WI38 (cell line): ENCODE measurements around the gene BMAL2.

ENCODE experiments used
- H3K4me3 ChIP-seq: 2 replicates; pipeline ENCODE4 v1.5.1; 2011; ENCODE audit warnings: low read depth, mild to moderate bottlenecking, control low read depth, low read length
- CTCF ChIP-seq: IDR thresholded peaks from 2 replicates; pipeline ENCODE4 v1.5.1; 2012; ENCODE audit warnings: low read depth, mild to moderate bottlenecking, control low read depth, low read length

The BMAL2 gene

DNA sequence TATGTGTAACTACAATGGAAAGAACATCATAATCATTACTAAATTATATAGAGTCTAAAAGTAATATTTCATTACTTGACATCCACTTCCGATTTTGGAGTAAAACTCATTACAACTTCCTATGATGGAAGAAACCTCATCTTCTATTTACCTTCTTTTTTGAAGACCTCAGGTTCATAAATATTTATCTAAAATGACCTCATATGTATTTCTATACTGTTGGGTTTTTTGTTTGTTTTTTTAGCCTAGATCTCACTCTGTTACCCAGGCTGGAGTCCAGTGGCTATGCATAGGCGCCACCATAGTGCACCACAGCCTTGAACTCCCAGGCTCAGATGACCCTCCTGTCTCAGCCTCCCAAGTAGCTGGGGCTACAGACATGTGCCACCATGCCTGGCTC is 39.9 kb upstream of the BMAL2 start:
- H3K4me3 ChIP-seq = no peak overlapping the region
- TF ChIP-seq CTCF = no peak

GRCh38 chr12:27293463-27293862 is 39.2 kb upstream of the BMAL2 start:
- TF ChIP-seq CTCF = no peak
- no peak overlapping the region for H3K4me3 ChIP-seq

- no peak overlapping the region for H3K4me3 ChIP-seq
- no peak for TF ChIP-seq CTCF
Measured at GRCh38 chr12:27296674-27297073, 36.0 kb upstream of the BMAL2 start.

DNA sequence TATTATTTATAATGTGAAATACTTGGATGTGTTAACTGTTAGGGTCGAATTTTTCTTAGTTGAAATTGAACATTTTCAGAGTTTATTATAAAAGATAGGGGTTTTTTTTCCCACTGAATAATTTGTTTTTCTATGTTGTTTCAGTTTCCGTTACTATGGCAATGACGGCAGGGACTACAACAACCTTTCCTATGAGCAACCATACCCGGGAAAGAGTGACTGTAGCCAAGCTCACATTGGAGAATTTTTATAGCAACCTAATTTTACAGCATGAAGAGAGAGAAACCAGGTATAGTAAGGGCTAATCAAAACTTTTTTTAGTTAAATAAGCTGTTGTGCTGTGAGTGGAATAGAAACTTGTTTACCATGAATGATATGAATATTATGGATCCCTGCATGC is 35.1 kb upstream of the BMAL2 start:
- no peak for TF ChIP-seq CTCF
- H3K4me3 ChIP-seq = no peak overlapping the region

DNA sequence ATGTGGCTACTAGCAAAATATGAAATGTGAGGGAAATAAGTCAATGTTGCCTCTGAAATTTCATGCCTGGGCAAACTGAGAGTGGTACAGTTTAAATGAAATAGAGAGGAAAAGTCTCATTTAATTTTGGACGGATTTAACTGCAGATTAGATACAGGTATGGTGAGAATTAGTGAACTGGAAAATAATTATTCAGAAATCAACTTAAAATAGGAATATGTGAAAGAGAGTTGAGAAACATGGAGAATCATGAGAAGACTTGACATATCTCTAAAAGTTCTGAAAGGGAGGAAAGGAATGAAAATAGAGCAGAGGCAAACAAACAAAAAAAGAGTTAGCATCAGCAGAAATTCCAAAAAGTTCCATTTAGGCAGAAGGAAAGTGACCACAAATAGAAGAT is 33.5 kb upstream of the BMAL2 start:
- no peak for TF ChIP-seq CTCF

DNA sequence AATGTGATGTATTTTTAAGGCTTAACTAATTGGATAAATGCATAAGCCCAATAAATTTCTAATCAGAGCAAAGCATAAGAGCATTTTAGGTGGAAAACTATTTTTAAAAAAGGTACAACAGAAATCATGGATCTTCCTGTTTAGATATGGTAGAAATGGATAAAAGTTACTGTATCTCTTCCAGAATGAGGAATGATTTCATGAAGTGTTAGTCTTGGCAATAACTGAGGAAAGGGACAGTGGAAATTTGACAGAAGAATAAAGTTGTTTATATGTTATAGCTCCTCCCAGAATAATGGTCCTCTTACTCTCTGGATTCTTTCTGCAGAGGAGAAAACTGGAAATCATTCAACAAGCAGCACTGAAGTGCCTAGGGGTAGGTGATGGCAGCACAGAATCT is 32.4 kb upstream of the BMAL2 start:
- no peak overlapping the region for H3K4me3 ChIP-seq
- no peak for TF ChIP-seq CTCF

More for the DNA sequence above, 33.5 kb upstream of the BMAL2 start:
- H3K4me3 ChIP-seq = no peak overlapping the region

- no peak overlapping the region for H3K4me3 ChIP-seq
Measured at GRCh38 chr12:27303139-27304111, 29.2 kb upstream of the BMAL2 start.

More at GRCh38 chr12:27303139-27304111, 29.2 kb upstream of the BMAL2 start:
- TF ChIP-seq CTCF = no peak
